Hepatocyte (in vitro differentiated cells): Measurements from ENCODE around the gene ALK.

ENCODE experiments used
- CTCF ChIP-seq: fragments of 200-600 bp; sonication (generic); IDR thresholded peaks from 2 replicates; pipeline ENCODE4 v1.5.1; 2016; ENCODE audit warnings: antibody characterized with exemption, mild to moderate bottlenecking; ENCODE audit not compliant: poor library complexity
- EZH2phosphoT487 ChIP-seq: fragments of 200-600 bp; sonication (generic); IDR thresholded peaks from one replicate; pipeline ENCODE4 v1.6.1; 2018; ENCODE audit warnings: antibody characterized with exemption, mild to moderate bottlenecking, low read depth, moderate library complexity; ENCODE audit not compliant: unreplicated experiment, severe bottlenecking

DNA sequence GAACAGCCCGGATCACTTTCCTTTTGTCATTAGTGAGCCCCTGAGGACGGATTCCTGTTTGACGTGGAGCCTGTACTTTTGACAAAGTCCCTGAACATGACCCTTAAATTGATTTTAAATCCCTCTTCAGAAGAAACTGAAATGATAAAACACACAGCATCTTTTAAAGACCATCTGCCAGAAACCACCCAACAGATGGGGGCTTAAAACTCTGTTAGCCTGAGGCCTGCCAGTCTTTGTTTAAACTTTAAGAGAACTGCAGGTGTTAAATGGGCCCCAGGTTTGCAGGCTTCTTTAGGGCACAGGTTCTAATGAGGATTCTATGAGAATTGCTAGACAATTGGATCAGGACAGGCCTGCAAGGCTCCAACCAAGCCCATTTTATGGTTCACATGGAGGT lies 177.9 kb downstream of the ALK start:
- TF ChIP-seq CTCF: no peak
- no peak for TF ChIP-seq EZH2phosphoT487
